Endothelial cell of umbilical vein (primary cell): ENCODE measurements around the gene RPP21. TPM values are rescaled to one million over a fixed set of nuclear protein-coding genes. Genes with fewer than 3 reads are reported as not detected.

ENCODE experiments used
- BruUV-seq: library from RNA; stranded (reverse); fragments of 400-500 nt; replicated peaks from 2 replicates; lab custom pipeline; 2021; lab: Mats Ljungman, UMichigan
- CTCF ChIA-PET: fragments of 300-600, 350-600 bp; sonication (Branson Sonifier 250); formaldehyde crosslinking; loops from one replicate; lab custom pipeline; 2021; ENCODE audit warnings: antibody characterized with exemption, inconsistent platforms; lab: Charles Lee
- POLR2A ChIA-PET: fragments of 300-600, 350-600 bp; sonication (Branson Sonifier 250); formaldehyde crosslinking; loops from one replicate; lab custom pipeline; 2021; ENCODE audit warnings: antibody characterized with exemption, inconsistent platforms; lab: Charles Lee
- DNase-seq: peaks from one replicate; pipeline ENCODE4 v3.0.0-alpha.2; 2011; ENCODE audit warnings: low read depth, low spot score
- FAIRE-seq: peaks from 2 replicates; lab custom pipeline; 2011; peaks lifted over from hg19 to GRCh38; lab: Jason Lieb, UNC
- H2AFZ ChIP-seq: 2 replicates; pipeline ENCODE4 v1.6.0; 2012; ENCODE audit warnings: low read depth, low read length, control low read depth, inconsistent platforms
- H3K27ac ChIP-seq: 2 replicates; pipeline ENCODE4 v1.5.1; 2011; ENCODE audit warnings: low read depth, mild to moderate bottlenecking, control low read depth, low read length, moderate library complexity; ENCODE audit not compliant: insufficient read depth
- H3K27me3 ChIP-seq, 2 experiments: 2 replicates each; pipeline versions ENCODE4 v1.6.0 to v1.6.1; 2011; ENCODE audit warnings: low read length in 2 of 2, mixed read lengths in 1 of 2; ENCODE audit not compliant: control insufficient read depth in 2 of 2, insufficient read depth in 2 of 2
- H3K36me3 ChIP-seq, 2 experiments: 2 replicates in 1 of 2; 3 replicates in 1 of 2; pipeline ENCODE4 v1.5.1; 2011; ENCODE audit warnings: low read length in 2 of 2, mild to moderate bottlenecking in 1 of 2, moderate library complexity in 1 of 2; ENCODE audit not compliant: control insufficient read depth in 2 of 2, insufficient read depth in 2 of 2; ENCODE audit errors: extremely low read depth in 1 of 2
- H3K4me1 ChIP-seq: 3 replicates; pipeline ENCODE4 v1.5.1; 2011; ENCODE audit warnings: mild to moderate bottlenecking, low read length; ENCODE audit not compliant: control insufficient read depth, insufficient read depth; ENCODE audit errors: extremely low read depth
- H3K4me2 ChIP-seq: 2 replicates; pipeline ENCODE4 v1.6.1; 2011; ENCODE audit warnings: low read length, control low read depth, mixed read lengths; ENCODE audit not compliant: insufficient read depth
- H3K4me3 ChIP-seq, 3 experiments: fragments of 200-600 bp in 1 of 3; sonication (generic), shearing (Covaris generic) in 1 of 3; replicated peaks in 1 of 3; 2 replicates each; pipeline ENCODE4 v1.5.1; 2011 to 2016; ENCODE audit warnings: control low read depth in 3 of 3, low read length in 3 of 3, mild to moderate bottlenecking in 2 of 3, inconsistent platforms in 1 of 3, low read depth in 1 of 3, moderate library complexity in 1 of 3; ENCODE audit not compliant: insufficient read depth in 1 of 3
- H3K79me2 ChIP-seq: 2 replicates; pipeline ENCODE4 v1.6.0; 2012; ENCODE audit warnings: low read length, inconsistent platforms; ENCODE audit not compliant: control insufficient read depth, insufficient read depth
- H3K9ac ChIP-seq: replicated peaks from 2 replicates; pipeline ENCODE3; 2011; ENCODE audit warnings: low read length, control low read depth; ENCODE audit not compliant: insufficient read depth; ENCODE audit errors: extremely low read depth
- H3K9me1 ChIP-seq: replicated peaks from 3 replicates; pipeline ENCODE4 v1.6.0; 2011; ENCODE audit warnings: mild to moderate bottlenecking, low read length; ENCODE audit not compliant: control insufficient read depth, insufficient read depth; ENCODE audit errors: extremely low read depth
- H3K9me3 ChIP-seq: replicated peaks from 2 replicates; pipeline ENCODE4 v1.5.1; 2012; ENCODE audit warnings: low read length, inconsistent platforms; ENCODE audit not compliant: control insufficient read depth, insufficient read depth
- H4K20me1 ChIP-seq: replicated peaks from 2 replicates; pipeline ENCODE3; 2011; ENCODE audit warnings: mild to moderate bottlenecking, low read length; ENCODE audit not compliant: control insufficient read depth, insufficient read depth; ENCODE audit errors: extremely low read depth
- CTCF ChIP-seq, 2 donors: IDR thresholded peaks; 1 replicate in 1 of 2; 2 replicates in 1 of 2; pipeline ENCODE4 v1.5.1; 2011; ENCODE audit warnings: low read length in 2 of 2, mild to moderate bottlenecking in 2 of 2, moderate library complexity in 2 of 2, control low read depth in 1 of 2, inconsistent platforms in 1 of 2, low read depth in 1 of 2; ENCODE audit not compliant: insufficient read depth in 1 of 2; ENCODE audit errors: extremely low read depth in 1 of 2
- EZH2 ChIP-seq: IDR thresholded peaks from 2 replicates; pipeline ENCODE4 v1.6.1; 2012; ENCODE audit warnings: borderline replicate concordance, low read depth, mild to moderate bottlenecking, moderate library complexity, low read length, inconsistent platforms; ENCODE audit not compliant: severe bottlenecking
- FOS ChIP-seq: IDR thresholded peaks from 2 replicates; pipeline ENCODE4 v1.6.1; 2011; ENCODE audit warnings: mild to moderate bottlenecking, low read length, moderate library complexity, borderline replicate concordance; ENCODE audit not compliant: insufficient read depth
- GATA2 ChIP-seq: IDR thresholded peaks from 2 replicates; pipeline ENCODE4 v1.7.0; 2011; ENCODE audit warnings: low read depth, mild to moderate bottlenecking, moderate library complexity, mixed read lengths, low read length; ENCODE audit not compliant: insufficient read length, insufficient read depth
- JUN ChIP-seq: IDR thresholded peaks from 2 replicates; pipeline ENCODE4 v1.6.1; 2011; ENCODE audit warnings: borderline replicate concordance, low read depth; ENCODE audit not compliant: insufficient read length, insufficient read depth
- MYC ChIP-seq: IDR thresholded peaks from one replicate; pipeline ENCODE4 v1.6.1; 2011; ENCODE audit warnings: mild to moderate bottlenecking, low read depth, low read length
- POLR2A ChIP-seq: IDR thresholded peaks from 2 replicates; pipeline ENCODE4 v1.6.1; 2012; ENCODE audit warnings: low read depth, mild to moderate bottlenecking, control low read depth, low read length
- POLR2AphosphoS5 ChIP-seq: IDR thresholded peaks from 2 replicates; pipeline ENCODE4 v1.6.1; 2012; ENCODE audit warnings: low read depth, mild to moderate bottlenecking, control low read depth, low read length, moderate library complexity; ENCODE audit not compliant: insufficient read depth
- dilution Hi-C: fragments of 300-500 bp; cut with MboI; formaldehyde crosslinking; loops from one replicate; pipeline ENCODE4 v1.15.0; 2019; ENCODE audit warnings: low sequenced_read_pairs; ENCODE audit not compliant: extremely low pct_ligation_motif_present
- intact Hi-C: fragments of 100-400 bp; cut with micrococcal nuclease; formaldehyde crosslinking; loops from one replicate; pipeline ENCODE4 v1.10.0; 2022
- polyA plus RNA-seq, 4 experiments: library from polyadenylated mRNA; depleted of rRNA in 3 of 4; stranded (reverse) in 3 of 4; unstranded in 1 of 4; fragments of >200 nt; gene quantifications; 2 replicates each; pipeline versions ENCODE4 v1.2.1 to v1.2.3, GENCODE V29; 2011 to 2012; ENCODE audit warnings: missing spikeins in 1 of 4
- total RNA-seq: library from RNA; stranded (reverse); gene quantifications from 2 replicates; pipeline ENCODE4 v1.2.3, GENCODE V29; 2021
- TF ChIP-seq, protein P1 (sequence below): IDR thresholded peaks from 2 replicates; pipeline ENCODE4 v1.6.1; 2011; ENCODE audit not compliant: insufficient read depth, insufficient read length

Gene RPP21
- total and polyA plus RNA-seq, 2 donors (not counting 3 experiments of a cell fraction or from before 2014, with no cell fraction given) = 35.3 to 101 TPM

DNA sequence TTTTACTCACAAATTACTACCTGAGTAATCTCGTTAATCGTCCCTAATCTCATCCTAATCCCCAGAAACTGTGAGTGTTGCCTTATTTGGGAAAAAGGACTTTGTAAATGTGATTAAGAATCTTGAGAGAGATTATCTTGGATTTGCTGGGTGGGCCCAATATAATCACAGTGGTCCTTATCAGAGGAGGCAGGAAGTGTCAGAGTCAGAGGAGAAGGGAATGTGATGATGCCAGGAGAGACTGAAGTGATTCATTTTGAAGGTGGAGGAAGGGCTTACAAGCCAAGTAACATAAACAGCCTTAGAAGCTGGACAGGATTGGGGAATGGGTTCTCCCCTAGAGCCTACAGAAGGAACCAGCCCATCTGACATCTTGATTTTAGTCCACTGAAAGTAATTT, 16.7 kb downstream of the RPP21 start:
- no peak for DNase-seq
- no peak overlapping the region for H3K4me2 ChIP-seq
- no peaks in the 10 kb centered on the region for H3K9me1 ChIP-seq
- no peak overlapping the region for H3K9ac ChIP-seq
- H2AFZ ChIP-seq = no peak overlapping the region
- ChIA-PET CTCF (no interaction called here), POLR2A (no interaction called here)
- TF ChIP-seq FOS (peak; percentile 12), EZH2 (no peak)
- H3K36me3 ChIP-seq = no peaks in the 10 kb centered on the region
- H3K9me3 ChIP-seq = no peaks in the 10 kb centered on the region
- dilution Hi-C loops (no loop called here), intact Hi-C loops (no loop called here)
- no peaks in the 10 kb centered on the region for H3K79me2 ChIP-seq
- no peak overlapping the region for H3K27ac ChIP-seq
- no peaks in the 10 kb centered on the region for H4K20me1 ChIP-seq
- H3K4me1 ChIP-seq = peaks cover 5% of the 10 kb centered on the region
- no TSS peak for BruUV-seq
- no peak for FAIRE-seq
- no peak overlapping the region for H3K4me3 ChIP-seq
- H3K27me3 ChIP-seq = peaks cover 43 to 75% of the 10 kb centered on the region in 2 experiments

GRCh38 chr6:30363459-30363858, 18.5 kb downstream of the RPP21 start:
- BruUV-seq = no TSS peak
- H3K4me1 ChIP-seq = no peaks in the 10 kb centered on the region
- H3K27me3 ChIP-seq = peaks cover 46 to 71% of the 10 kb centered on the region in 2 experiments
- intact Hi-C loops (no loop called here), dilution Hi-C loops (no loop called here)
- no peaks in the 10 kb centered on the region for H4K20me1 ChIP-seq
- no peaks in the 10 kb centered on the region for H3K36me3 ChIP-seq
- no peak overlapping the region for H3K4me3 ChIP-seq
- H3K4me2 ChIP-seq = no peak overlapping the region
- no peak for DNase-seq
- TF ChIP-seq JUN (no peak), POLR2AphosphoS5 (no peak), EZH2 (no peak), CTCF (IDR thresholded peaks at IDR 0.05; ENCODE audit: extremely low read depth in 1 of 2, insufficient read depth in 1 of 2, low read depth in 1 of 2, low read length in 2 of 2) (no peak), FOS (no peak), POLR2A (no peak), MYC (no peak), GATA2 (no peak)
- TF ChIP-seq, protein P1, sequence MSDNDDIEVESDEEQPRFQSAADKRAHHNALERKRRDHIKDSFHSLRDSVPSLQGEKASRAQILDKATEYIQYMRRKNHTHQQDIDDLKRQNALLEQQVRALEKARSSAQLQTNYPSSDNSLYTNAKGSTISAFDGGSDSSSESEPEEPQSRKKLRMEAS = no peak
- H3K27ac ChIP-seq = no peak overlapping the region
- H3K79me2 ChIP-seq = no peaks in the 10 kb centered on the region
- H2AFZ ChIP-seq = no peak overlapping the region
- no peaks in the 10 kb centered on the region for H3K9me3 ChIP-seq
- H3K9ac ChIP-seq = no peak overlapping the region
- CTCF ChIA-PET = no interaction called here
- no peaks in the 10 kb centered on the region for H3K9me1 ChIP-seq
- POLR2A ChIA-PET = no interaction called here
- no peak for FAIRE-seq
